ENCODE results near the gene KLF1.

DNA sequence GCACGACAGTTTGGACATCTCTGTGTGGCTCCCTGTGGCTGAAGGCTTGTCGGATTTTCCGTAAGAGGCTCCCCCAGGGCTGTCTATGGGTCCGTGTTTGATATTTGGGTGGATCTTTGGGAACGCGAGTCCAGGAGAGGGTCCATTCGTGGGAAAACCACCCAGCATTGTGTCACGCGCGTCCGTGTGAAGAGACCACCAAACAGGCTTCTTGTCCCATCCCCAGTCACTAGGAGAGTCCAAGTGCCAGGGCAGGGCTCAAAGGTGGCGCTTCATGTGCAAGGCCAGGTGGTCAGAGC, 2.4 kb downstream of the KLF1 start:
- no peak for TF ChIP-seq ZC3H11A (IDR thresholded peaks at IDR 0.05)
- TF ChIP-seq JUN (IDR thresholded peaks at IDR 0.05) = no peak
- TF ChIP-seq, protein P1, sequence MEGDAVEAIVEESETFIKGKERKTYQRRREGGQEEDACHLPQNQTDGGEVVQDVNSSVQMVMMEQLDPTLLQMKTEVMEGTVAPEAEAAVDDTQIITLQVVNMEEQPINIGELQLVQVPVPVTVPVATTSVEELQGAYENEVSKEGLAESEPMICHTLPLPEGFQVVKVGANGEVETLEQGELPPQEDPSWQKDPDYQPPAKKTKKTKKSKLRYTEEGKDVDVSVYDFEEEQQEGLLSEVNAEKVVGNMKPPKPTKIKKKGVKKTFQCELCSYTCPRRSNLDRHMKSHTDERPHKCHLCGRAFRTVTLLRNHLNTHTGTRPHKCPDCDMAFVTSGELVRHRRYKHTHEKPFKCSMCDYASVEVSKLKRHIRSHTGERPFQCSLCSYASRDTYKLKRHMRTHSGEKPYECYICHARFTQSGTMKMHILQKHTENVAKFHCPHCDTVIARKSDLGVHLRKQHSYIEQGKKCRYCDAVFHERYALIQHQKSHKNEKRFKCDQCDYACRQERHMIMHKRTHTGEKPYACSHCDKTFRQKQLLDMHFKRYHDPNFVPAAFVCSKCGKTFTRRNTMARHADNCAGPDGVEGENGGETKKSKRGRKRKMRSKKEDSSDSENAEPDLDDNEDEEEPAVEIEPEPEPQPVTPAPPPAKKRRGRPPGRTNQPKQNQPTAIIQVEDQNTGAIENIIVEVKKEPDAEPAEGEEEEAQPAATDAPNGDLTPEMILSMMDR (IDR thresholded peaks at IDR 0.05) = no peak
- no peak for TF ChIP-seq TP53 (CRISPR knock-in tag; IDR thresholded peaks at IDR 0.05)
- no peak for TF ChIP-seq HOXA7 (CRISPR knock-in tag; IDR thresholded peaks at IDR 0.05)
- TF ChIP-seq POLR2A (IDR thresholded peaks at IDR 0.05; ENCODE audit: low read length) = no peak
- no peak for TF ChIP-seq CEBPB (IDR thresholded peaks at IDR 0.05)
- no peak for TF ChIP-seq SMC3 (IDR thresholded peaks at IDR 0.05)
- no peak for TF ChIP-seq FOXS1 (CRISPR knock-in tag; IDR thresholded peaks at IDR 0.05)
- no peak for TF ChIP-seq RAD21 (conservative IDR thresholded peaks at IDR 0.05 in 1 of 2, IDR thresholded peaks at IDR 0.05 in 1 of 2)
- no peak for TF ChIP-seq EP300 (IDR thresholded peaks at IDR 0.05)
- no peak for TF ChIP-seq RCOR1 (IDR thresholded peaks at IDR 0.05; ENCODE audit: low read depth, low read length)
- TF ChIP-seq, protein P2, sequence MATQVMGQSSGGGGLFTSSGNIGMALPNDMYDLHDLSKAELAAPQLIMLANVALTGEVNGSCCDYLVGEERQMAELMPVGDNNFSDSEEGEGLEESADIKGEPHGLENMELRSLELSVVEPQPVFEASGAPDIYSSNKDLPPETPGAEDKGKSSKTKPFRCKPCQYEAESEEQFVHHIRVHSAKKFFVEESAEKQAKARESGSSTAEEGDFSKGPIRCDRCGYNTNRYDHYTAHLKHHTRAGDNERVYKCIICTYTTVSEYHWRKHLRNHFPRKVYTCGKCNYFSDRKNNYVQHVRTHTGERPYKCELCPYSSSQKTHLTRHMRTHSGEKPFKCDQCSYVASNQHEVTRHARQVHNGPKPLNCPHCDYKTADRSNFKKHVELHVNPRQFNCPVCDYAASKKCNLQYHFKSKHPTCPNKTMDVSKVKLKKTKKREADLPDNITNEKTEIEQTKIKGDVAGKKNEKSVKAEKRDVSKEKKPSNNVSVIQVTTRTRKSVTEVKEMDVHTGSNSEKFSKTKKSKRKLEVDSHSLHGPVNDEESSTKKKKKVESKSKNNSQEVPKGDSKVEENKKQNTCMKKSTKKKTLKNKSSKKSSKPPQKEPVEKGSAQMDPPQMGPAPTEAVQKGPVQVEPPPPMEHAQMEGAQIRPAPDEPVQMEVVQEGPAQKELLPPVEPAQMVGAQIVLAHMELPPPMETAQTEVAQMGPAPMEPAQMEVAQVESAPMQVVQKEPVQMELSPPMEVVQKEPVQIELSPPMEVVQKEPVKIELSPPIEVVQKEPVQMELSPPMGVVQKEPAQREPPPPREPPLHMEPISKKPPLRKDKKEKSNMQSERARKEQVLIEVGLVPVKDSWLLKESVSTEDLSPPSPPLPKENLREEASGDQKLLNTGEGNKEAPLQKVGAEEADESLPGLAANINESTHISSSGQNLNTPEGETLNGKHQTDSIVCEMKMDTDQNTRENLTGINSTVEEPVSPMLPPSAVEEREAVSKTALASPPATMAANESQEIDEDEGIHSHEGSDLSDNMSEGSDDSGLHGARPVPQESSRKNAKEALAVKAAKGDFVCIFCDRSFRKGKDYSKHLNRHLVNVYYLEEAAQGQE (IDR thresholded peaks at IDR 0.05) = no peak
